ENCODE results near the gene CSNK2B.

CSNK2B gene

GRCh38 chr6:31636698-31637596, 28.9 kb upstream of the CSNK2B start:
- H3K4me1 ChIP-seq (ENCODE audit: control insufficient read depth in 1 of 2, insufficient read depth in 2 of 2, low read length in 2 of 2) = no peaks in the 10 kb centered on the region
- no peak overlapping the region for H3K27ac ChIP-seq (ENCODE audit: low read depth, low read length)
- H3K4me3 ChIP-seq (ENCODE audit: low read depth in 1 of 2, low read length in 2 of 2) = no peak overlapping the region
- no peaks in the 10 kb centered on the region for H3K9me3 ChIP-seq (ENCODE audit: control insufficient read depth in 1 of 2, low read length in 2 of 2)
- no peak overlapping the region for H3K9ac ChIP-seq (ENCODE audit: low read depth in 1 of 2, low read length in 2 of 2)
- no peaks in the 10 kb centered on the region for H3K27me3 ChIP-seq (ENCODE audit: control insufficient read depth in 1 of 2, insufficient read depth in 2 of 2, low read length in 2 of 2)
- H3K36me3 ChIP-seq (ENCODE audit: control insufficient read depth in 1 of 2, insufficient read depth in 2 of 2, low read length in 2 of 2) = peaks cover 71 to 93% of the 10 kb centered on the region in 2 donors

GRCh38 chr6:31639043-31639442, 26.8 kb upstream of the CSNK2B start:
- Histone ChIP-seq H3K9ac (ENCODE audit: low read depth in 1 of 2, low read length in 2 of 2) (no peak overlapping the region), H3K27me3 (ENCODE audit: control insufficient read depth in 1 of 2, insufficient read depth in 2 of 2, low read length in 2 of 2) (no peaks in the 10 kb centered on the region), H3K36me3 (ENCODE audit: control insufficient read depth in 1 of 2, insufficient read depth in 2 of 2, low read length in 2 of 2) (peaks cover 72 to 94% of the 10 kb centered on the region in 2 donors), H3K9me3 (ENCODE audit: control insufficient read depth in 1 of 2, low read length in 2 of 2) (no peaks in the 10 kb centered on the region), H3K4me3 (ENCODE audit: low read depth in 1 of 2, low read length in 2 of 2) (no peak overlapping the region), H3K27ac (ENCODE audit: low read depth, low read length) (no peak overlapping the region), H3K4me1 (ENCODE audit: control insufficient read depth in 1 of 2, insufficient read depth in 2 of 2, low read length in 2 of 2) (no peaks in the 10 kb centered on the region)

- Histone ChIP-seq H3K27ac (ENCODE audit: low read depth, low read length) (no peak overlapping the region), H3K9ac (ENCODE audit: low read depth in 1 of 2, low read length in 2 of 2) (no peak overlapping the region), H3K9me3 (ENCODE audit: control insufficient read depth in 1 of 2, low read length in 2 of 2) (no peaks in the 10 kb centered on the region), H3K4me3 (ENCODE audit: low read depth in 1 of 2, low read length in 2 of 2) (no peak overlapping the region), H3K36me3 (ENCODE audit: control insufficient read depth in 1 of 2, insufficient read depth in 2 of 2, low read length in 2 of 2) (peaks cover 72 to 94% of the 10 kb centered on the region in 2 donors), H3K4me1 (ENCODE audit: control insufficient read depth in 1 of 2, insufficient read depth in 2 of 2, low read length in 2 of 2) (no peaks in the 10 kb centered on the region), H3K27me3 (ENCODE audit: control insufficient read depth in 1 of 2, insufficient read depth in 2 of 2, low read length in 2 of 2) (no peaks in the 10 kb centered on the region)
Measured at GRCh38 chr6:31639449-31639861, 26.4 kb upstream of the CSNK2B start.

GRCh38 chr6:31640612-31641011, 25.3 kb upstream of the CSNK2B start:
- Histone ChIP-seq H3K9ac (ENCODE audit: low read depth in 1 of 2, low read length in 2 of 2) (no peak overlapping the region), H3K27me3 (ENCODE audit: control insufficient read depth in 1 of 2, insufficient read depth in 2 of 2, low read length in 2 of 2) (no peaks in the 10 kb centered on the region), H3K9me3 (ENCODE audit: control insufficient read depth in 1 of 2, low read length in 2 of 2) (no peaks in the 10 kb centered on the region), H3K36me3 (ENCODE audit: control insufficient read depth in 1 of 2, insufficient read depth in 2 of 2, low read length in 2 of 2) (peaks cover 72 to 94% of the 10 kb centered on the region in 2 donors), H3K27ac (ENCODE audit: low read depth, low read length) (no peak overlapping the region), H3K4me1 (ENCODE audit: control insufficient read depth in 1 of 2, insufficient read depth in 2 of 2, low read length in 2 of 2) (no peaks in the 10 kb centered on the region), H3K4me3 (ENCODE audit: low read depth in 1 of 2, low read length in 2 of 2) (no peak overlapping the region)

- Histone ChIP-seq H3K36me3 (ENCODE audit: control insufficient read depth in 1 of 2, insufficient read depth in 2 of 2, low read length in 2 of 2) (peaks cover 70 to 94% of the 10 kb centered on the region in 2 donors), H3K4me3 (ENCODE audit: low read depth in 1 of 2, low read length in 2 of 2) (no peak overlapping the region), H3K9me3 (ENCODE audit: control insufficient read depth in 1 of 2, low read length in 2 of 2) (no peaks in the 10 kb centered on the region), H3K27ac (ENCODE audit: low read depth, low read length) (no peak overlapping the region), H3K9ac (ENCODE audit: low read depth in 1 of 2, low read length in 2 of 2) (no peak overlapping the region), H3K4me1 (ENCODE audit: control insufficient read depth in 1 of 2, insufficient read depth in 2 of 2, low read length in 2 of 2) (no peaks in the 10 kb centered on the region), H3K27me3 (ENCODE audit: control insufficient read depth in 1 of 2, insufficient read depth in 2 of 2, low read length in 2 of 2) (no peaks in the 10 kb centered on the region)
Measured at GRCh38 chr6:31641370-31641769, 24.5 kb upstream of the CSNK2B start.

- H3K4me1 ChIP-seq (ENCODE audit: control insufficient read depth in 1 of 2, insufficient read depth in 2 of 2, low read length in 2 of 2) = no peaks in the 10 kb centered on the region
- no peaks in the 10 kb centered on the region for H3K9me3 ChIP-seq (ENCODE audit: control insufficient read depth in 1 of 2, low read length in 2 of 2)
- no peak overlapping the region for H3K4me3 ChIP-seq (ENCODE audit: low read depth in 1 of 2, low read length in 2 of 2)
- no peaks in the 10 kb centered on the region for H3K27me3 ChIP-seq (ENCODE audit: control insufficient read depth in 1 of 2, insufficient read depth in 2 of 2, low read length in 2 of 2)
- peaks cover 70 to 94% of the 10 kb centered on the region in 2 donors for H3K36me3 ChIP-seq (ENCODE audit: control insufficient read depth in 1 of 2, insufficient read depth in 2 of 2, low read length in 2 of 2)
- no peak overlapping the region for H3K9ac ChIP-seq (ENCODE audit: low read depth in 1 of 2, low read length in 2 of 2)
- H3K27ac ChIP-seq (ENCODE audit: low read depth, low read length) = no peak overlapping the region
Measured at GRCh38 chr6:31642798-31643570, 22.9 kb upstream of the CSNK2B start.

GRCh38 chr6:31643818-31644454, 21.9 kb upstream of the CSNK2B start:
- H3K9me3 ChIP-seq (ENCODE audit: control insufficient read depth in 1 of 2, low read length in 2 of 2) = no peaks in the 10 kb centered on the region
- H3K27ac ChIP-seq (ENCODE audit: low read depth, low read length) = no peak overlapping the region
- no peak overlapping the region for H3K9ac ChIP-seq (ENCODE audit: low read depth in 1 of 2, low read length in 2 of 2)
- no peaks in the 10 kb centered on the region for H3K27me3 ChIP-seq (ENCODE audit: control insufficient read depth in 1 of 2, insufficient read depth in 2 of 2, low read length in 2 of 2)
- H3K4me3 ChIP-seq (ENCODE audit: low read depth in 1 of 2, low read length in 2 of 2) = no peak overlapping the region
- H3K36me3 ChIP-seq (ENCODE audit: control insufficient read depth in 1 of 2, insufficient read depth in 2 of 2, low read length in 2 of 2) = peaks cover 76 to 94% of the 10 kb centered on the region in 2 donors
- no peaks in the 10 kb centered on the region for H3K4me1 ChIP-seq (ENCODE audit: control insufficient read depth in 1 of 2, insufficient read depth in 2 of 2, low read length in 2 of 2)

- Histone ChIP-seq H3K36me3 (ENCODE audit: control insufficient read depth in 1 of 2, insufficient read depth in 2 of 2, low read length in 2 of 2) (peaks cover 69 to 90% of the 10 kb centered on the region in 2 donors), H3K27ac (ENCODE audit: low read depth, low read length) (no peak overlapping the region), H3K4me1 (ENCODE audit: control insufficient read depth in 1 of 2, insufficient read depth in 2 of 2, low read length in 2 of 2) (no peaks in the 10 kb centered on the region), H3K9me3 (ENCODE audit: control insufficient read depth in 1 of 2, low read length in 2 of 2) (no peaks in the 10 kb centered on the region), H3K9ac (ENCODE audit: low read depth in 1 of 2, low read length in 2 of 2) (no peak overlapping the region), H3K27me3 (ENCODE audit: control insufficient read depth in 1 of 2, insufficient read depth in 2 of 2, low read length in 2 of 2) (no peaks in the 10 kb centered on the region), H3K4me3 (ENCODE audit: low read depth in 1 of 2, low read length in 2 of 2) (no peak overlapping the region)
Measured at GRCh38 chr6:31645325-31645724, 20.6 kb upstream of the CSNK2B start.

GRCh38 chr6:31651602-31652191, 14.2 kb upstream of the CSNK2B start:
- Histone ChIP-seq H3K27me3 (ENCODE audit: control insufficient read depth in 1 of 2, insufficient read depth in 2 of 2, low read length in 2 of 2) (no peaks in the 10 kb centered on the region), H3K9me3 (ENCODE audit: control insufficient read depth in 1 of 2, low read length in 2 of 2) (no peaks in the 10 kb centered on the region), H3K4me3 (ENCODE audit: low read depth in 1 of 2, low read length in 2 of 2) (peak overlapping the region; percentile 77 to 96), H3K36me3 (ENCODE audit: control insufficient read depth in 1 of 2, insufficient read depth in 2 of 2, low read length in 2 of 2) (peaks cover 21 to 43% of the 10 kb centered on the region in 2 donors), H3K9ac (ENCODE audit: low read depth in 1 of 2, low read length in 2 of 2) (peak overlapping the region; percentile 89 to 92), H3K27ac (ENCODE audit: low read depth, low read length) (peak overlapping the region; percentile 100), H3K4me1 (ENCODE audit: control insufficient read depth in 1 of 2, insufficient read depth in 2 of 2, low read length in 2 of 2) (peaks cover 25 to 31% of the 10 kb centered on the region in 2 donors)

All from duodenal mucosa (tissue), 2 donors.